ENCODE measurements around the gene CD200.

DNA sequence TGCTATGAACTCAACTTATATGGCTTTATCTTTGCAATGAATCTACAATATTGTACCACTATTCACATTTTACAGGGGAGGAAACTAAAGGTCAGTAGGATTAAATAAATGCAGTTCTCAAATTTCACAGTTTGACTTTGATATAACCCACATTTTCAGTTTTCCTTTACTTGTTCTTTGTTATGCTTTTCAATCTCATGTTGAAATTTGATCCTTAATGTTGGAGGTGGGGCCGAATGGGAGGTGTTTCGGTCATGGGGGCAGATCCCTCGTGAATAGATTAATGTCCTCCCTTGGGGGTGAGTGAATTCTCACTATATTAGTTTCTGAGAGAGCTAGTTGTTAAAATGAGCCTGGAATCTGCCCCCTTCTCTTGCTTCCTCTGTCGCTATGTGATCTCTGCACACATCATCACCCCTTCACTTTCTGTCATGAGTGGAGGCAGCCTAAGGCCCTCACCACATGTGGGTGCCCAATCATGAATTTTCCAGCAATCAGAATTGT is 44.7 kb downstream of the CD200 start:
- TF ChIP-seq, protein P1, sequence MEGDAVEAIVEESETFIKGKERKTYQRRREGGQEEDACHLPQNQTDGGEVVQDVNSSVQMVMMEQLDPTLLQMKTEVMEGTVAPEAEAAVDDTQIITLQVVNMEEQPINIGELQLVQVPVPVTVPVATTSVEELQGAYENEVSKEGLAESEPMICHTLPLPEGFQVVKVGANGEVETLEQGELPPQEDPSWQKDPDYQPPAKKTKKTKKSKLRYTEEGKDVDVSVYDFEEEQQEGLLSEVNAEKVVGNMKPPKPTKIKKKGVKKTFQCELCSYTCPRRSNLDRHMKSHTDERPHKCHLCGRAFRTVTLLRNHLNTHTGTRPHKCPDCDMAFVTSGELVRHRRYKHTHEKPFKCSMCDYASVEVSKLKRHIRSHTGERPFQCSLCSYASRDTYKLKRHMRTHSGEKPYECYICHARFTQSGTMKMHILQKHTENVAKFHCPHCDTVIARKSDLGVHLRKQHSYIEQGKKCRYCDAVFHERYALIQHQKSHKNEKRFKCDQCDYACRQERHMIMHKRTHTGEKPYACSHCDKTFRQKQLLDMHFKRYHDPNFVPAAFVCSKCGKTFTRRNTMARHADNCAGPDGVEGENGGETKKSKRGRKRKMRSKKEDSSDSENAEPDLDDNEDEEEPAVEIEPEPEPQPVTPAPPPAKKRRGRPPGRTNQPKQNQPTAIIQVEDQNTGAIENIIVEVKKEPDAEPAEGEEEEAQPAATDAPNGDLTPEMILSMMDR (conservative IDR thresholded peaks at IDR 0.05; ENCODE audit: low read depth, low read length): no peak
- no peak for TF ChIP-seq EZH2 (IDR thresholded peaks at IDR 0.05; ENCODE audit: borderline replicate concordance, low read depth, low read length, poor library complexity, severe bottlenecking)
